HPDE6-E6E7 (cell line): ENCODE measurements around the gene ADAMTSL3.
"Not testable (repeated sequence)": the region's sequence is repeated elsewhere in the genome, so short reads cannot be mapped to it uniquely, and the experiment has no call there.

Experiments
- DNase-seq: peaks from one replicate; pipeline ENCODE4 v3.0.0; 2011; ENCODE audit warnings: missing footprints; ENCODE audit errors: extremely low spot score

The ADAMTSL3 gene

DNA sequence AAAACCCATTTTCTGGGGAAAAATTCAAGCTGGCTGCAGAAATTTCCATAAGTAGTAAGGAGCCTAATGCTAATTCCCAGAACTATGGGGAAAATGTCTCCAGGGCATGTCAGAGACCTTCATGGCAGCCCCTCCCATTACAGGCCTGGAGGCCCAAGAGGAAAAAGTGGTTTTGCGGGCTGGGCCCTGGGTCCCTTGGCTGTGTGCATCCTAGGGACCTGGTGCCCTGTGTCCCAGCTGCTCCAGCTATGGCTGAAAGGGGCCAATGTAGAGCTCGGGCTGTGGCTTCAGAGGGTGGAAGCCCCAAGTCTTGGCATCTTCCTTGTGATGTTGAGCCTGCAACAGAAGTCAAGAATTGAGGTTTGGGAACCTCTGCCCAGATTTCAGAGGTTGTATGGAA, 48.4 kb downstream of the ADAMTSL3 start:
- not testable (repeated sequence) for DNase-seq

DNA sequence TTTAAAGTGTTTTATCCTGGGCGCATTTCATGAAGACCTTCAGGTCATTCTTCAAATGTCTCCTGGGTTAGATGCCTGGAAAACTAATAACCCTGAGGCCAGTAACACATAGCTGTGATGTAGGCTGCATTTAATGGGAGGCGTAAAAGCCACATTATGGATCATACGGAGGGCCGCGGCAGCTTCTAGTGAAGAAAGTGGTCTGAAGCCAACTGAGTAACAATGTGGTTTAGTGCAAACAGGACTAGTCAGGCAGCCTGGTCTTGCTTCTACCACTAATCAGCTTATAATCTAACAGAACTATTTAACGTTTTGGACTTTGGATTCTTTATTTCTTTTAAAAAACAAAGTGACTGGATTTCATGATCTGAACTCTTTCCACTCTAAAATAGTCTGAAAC, 54.4 kb downstream of the ADAMTSL3 start:
- DNase-seq, result no peak

DNA sequence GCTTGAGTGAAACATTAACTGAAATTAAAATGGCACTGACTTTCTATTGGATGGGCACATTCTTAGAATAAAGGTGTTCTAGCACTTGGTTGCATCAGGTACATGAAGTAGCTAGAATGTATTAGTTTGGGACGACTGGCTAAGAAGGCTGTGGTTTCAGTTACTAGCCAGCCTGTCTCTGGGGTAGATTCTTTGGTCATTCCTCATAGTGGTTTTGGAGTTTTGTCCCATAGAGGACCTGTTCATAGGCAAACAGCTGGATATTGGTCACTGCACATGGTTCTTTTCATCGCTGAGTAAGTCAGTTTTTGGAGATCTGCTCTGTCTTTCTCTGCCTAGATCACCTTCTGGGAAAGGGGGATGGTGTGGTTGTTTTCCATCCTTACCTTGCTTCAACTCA, 55.3 kb downstream of the ADAMTSL3 start:
- no peak for DNase-seq

DNA sequence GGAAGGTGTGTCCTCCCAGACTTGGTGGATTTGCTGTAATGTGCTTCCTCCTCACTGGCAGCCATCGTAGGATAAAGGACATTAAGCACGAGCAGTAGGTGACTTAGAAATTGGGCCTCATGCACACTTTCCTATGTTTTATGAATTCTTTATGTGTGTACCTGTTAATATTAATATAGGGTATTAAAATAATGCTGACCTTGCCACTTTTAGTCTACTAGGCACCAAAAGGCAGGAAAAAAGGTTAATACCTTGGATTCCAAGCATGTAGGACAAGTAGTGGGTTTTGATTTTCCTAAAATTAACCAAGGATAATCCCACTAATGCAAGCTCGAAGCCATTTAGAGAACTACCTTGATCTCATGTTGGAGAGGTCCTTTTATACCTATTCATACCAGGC, 55.9 kb downstream of the ADAMTSL3 start:
- DNase-seq, result no peak

DNA sequence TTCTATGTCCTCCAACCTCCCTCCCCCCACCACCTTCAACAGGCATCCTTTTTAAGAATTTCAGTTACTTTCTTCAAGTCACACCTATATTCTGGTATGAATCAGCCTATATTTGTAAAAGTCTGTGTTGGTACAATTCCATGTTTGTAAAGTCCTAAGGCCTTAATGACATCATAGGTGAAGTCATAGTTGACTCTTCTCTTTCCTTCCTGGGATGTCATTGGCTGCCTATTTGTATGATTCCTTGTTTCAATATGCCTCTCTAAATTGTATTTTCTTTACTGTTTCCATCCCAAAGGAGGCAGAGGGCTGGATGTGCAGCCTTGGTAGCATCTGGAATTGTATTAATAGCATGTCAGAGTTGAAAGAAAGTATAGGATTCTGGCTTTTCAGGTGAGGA, 56.5 kb downstream of the ADAMTSL3 start:
- DNase-seq, result no peak

DNA sequence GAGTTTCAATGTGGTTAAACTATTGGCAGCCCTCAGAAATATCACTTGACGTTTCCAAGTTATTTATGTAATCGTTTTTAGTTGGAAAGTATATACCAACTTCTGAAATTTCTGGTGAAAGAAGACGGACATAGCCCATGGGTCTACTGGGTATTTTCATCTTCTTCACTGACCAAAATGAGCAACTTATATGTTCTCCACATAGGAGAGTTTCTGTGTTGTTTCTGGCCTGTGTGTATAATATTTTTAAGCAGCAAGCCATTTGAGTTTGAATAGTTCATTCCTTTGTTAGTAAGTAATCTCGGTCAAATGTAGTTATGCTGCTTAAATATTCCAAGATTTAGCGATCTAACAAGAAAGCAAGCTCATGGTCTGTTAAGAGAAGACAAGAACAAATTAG, 57.3 kb downstream of the ADAMTSL3 start:
- DNase-seq, result no peak

DNA sequence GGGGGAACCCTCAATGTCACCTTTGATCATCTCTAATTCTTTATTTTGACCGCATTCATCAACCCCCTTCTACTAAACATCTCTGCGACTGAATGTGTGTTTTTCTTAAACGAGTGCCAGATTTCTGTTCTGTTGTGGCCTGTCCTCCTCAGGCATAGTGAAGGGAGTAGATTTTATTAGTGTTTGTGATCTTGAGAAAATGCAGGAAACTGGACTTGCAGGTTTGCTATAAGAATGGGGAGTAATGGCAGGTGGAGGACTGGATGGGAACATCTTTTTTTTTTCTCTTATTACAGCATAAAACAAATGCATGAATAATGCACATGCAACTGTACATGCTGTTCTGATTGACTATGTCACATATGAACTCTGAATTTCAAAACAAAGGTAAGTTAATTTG, 59.3 kb downstream of the ADAMTSL3 start:
- DNase-seq, result no peak

DNA sequence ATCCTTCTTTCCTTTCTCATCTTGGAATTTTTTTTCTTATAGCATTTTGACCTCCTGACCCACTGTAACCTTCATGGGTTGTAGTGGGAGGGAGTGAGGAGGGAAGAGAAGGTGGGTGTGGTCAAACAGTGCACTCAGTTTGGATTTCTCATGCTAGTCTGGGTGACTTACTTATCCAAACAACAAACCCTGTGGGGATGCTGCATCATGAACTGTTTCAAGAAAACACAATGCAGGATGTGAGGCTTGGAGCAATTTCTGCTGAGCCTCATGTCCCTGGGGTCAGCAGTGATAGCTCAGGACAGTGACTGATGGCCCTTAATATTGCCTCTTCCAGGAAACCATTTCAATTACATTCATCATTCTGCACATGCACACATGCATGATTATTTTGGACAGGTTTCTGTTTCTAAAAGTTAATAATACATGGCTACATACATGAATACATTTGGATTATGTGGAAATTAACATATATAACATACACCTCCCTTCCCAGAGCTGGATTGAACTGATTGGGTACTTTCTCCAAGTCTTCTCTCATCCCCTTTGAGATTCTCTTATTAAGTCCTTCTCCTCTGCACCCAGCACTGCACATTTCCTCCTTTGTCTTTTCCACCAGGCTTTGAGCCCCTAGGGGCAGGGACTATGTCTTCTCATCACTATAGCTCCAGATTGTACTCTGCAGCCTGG, 61.2 kb downstream of the ADAMTSL3 start:
- DNase-seq, result no peak

DNA sequence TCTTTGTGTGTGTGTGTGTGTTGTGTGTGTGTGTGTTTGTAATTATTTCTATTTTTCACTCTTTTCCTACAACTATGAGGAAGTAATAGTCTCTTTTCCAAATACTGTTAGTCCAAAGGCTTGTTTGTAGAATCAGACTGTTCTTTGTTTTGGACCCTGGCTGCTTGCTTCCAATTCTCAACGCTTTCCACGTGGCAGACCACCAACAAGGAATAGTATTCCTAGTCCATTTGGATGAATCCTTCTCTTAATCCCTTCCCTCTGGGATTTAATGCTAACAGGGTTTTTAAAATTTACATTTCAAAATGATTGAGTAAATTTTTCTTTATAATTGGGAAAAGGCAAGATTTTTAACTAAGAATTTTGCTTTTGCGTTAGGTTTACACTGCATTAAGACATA, 62.7 kb downstream of the ADAMTSL3 start:
- no peak for DNase-seq

DNA sequence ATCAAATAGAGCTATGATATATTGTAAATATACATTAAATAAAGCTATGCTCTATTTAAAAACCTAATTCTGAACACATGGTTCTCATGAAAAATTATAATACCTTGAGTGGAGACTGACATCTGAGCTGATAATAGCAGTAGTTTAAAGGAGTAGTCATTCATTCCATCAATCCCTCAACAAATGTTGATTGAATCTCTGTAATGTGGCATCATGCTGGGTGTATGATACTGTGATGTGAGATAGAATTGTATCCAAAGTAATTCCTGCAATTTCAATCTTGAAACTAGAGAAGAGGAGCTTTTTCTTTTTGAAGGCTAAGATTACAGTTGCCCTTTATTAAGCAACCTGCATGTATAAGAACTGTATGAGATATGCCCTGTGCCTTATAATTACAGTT, 63.1 kb downstream of the ADAMTSL3 start:
- DNase-seq, result no peak

DNA sequence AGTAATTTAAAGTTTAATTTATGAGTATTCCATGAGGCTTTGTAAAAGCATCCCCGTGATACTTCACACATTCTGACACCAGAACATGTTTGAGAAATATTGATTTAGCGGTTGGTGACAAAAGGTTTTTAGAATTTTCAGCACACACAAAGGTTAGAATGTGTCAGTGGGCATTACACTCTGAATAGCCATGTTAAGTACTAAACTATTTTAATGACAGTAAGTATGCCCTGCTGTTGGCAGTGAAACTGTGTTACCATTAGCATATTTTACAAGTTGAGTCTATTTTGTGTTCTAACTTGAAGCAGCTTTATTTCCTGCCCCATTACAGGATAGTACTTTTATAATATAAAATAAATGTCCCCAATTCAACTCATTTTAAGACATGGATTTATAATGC, 66.5 kb downstream of the ADAMTSL3 start:
- DNase-seq, result no peak

DNA sequence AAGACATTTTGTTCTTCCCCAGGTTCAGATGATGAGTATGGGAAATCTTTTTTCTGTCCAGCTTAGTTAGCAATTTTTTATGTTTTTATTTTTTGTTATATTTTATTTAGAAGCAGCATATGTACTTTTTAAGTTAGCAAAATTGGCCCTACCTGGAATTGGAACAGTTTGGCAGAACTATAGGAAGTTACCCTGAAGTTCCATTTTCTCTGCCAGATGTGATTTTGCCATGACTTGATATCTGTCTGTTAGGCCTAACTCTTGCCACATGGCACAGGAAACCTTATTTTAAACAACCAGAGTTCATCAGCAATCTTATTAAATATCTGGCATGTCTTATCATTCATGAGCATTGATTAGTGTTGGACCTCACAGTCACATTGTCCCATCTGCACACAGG, 67.1 kb downstream of the ADAMTSL3 start:
- no peak for DNase-seq

DNA sequence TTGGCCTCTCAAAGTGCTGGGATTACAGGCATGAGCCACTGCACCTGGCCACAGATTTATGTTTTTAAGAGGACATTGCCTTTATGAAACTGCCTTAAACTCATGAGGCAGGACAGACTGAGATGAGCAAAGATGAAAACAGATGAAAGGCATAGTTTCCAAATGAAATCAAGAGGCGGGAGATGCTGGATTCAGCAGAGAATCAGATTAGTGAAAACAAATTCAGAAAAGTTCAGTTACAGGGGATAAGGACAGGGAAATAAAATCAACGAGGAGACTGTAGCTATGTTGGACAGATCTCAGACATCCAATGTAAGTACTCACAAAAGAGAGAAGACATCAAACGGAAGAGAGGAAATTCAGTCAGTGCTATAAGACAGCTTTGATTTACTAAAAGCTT, 68.1 kb downstream of the ADAMTSL3 start:
- no peak for DNase-seq

DNA sequence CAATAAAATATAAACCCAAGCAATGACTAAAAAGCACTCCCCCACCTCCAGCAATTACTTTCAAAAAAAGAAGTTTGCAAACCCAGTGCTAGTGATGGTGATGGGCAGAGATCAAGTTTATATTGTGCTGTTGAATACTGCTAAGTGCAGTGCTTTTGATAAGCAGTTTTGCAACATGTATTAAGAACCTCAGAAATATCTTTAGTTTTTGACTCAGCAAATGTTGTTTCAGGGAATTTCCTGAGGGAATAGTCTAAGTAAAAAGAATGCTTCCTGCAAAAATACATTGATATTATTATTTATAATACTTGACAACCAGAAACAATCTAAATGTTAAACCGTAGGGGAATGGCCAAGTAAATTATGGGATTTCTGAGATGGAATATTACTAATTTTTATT, 69.3 kb downstream of the ADAMTSL3 start:
- DNase-seq, result no peak

DNA sequence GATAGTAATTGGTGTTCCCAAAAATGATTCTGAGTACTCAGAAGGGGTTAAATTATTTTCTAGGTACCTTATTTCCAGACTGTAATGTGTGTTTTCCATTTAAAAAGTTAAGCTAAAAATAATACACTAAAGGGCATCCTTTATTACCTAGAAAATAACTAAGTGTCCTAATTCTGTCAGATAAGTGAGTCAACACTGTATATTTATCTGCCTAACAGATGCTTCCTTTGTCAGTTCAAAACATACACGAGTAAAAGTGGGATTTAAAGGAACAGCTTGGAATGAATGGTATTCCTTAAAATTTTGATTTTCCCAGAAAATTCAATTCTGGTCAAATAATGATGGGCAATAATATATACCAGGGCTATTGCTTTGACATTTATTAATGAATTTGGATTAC, 78.3 kb downstream of the ADAMTSL3 start:
- DNase-seq, result no peak

DNA sequence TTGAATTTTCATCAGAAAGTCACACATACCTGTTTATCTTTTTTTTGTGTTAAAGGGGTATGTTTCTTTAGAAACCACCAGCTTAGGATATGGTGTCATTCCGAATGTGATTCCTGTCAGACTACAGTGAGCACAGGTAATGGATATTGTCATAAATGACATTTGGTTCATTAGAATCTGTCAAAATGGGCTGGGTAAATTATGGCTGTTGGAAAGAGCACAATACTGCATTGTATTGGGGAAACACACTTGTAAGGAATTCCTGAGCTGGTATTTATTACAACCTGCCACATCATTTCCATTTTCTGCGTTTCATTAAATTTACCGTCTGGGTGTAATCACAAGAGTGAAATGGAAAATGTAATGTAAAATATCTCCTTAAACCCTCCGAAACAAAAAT, 78.8 kb downstream of the ADAMTSL3 start:
- DNase-seq, result no peak

DNA sequence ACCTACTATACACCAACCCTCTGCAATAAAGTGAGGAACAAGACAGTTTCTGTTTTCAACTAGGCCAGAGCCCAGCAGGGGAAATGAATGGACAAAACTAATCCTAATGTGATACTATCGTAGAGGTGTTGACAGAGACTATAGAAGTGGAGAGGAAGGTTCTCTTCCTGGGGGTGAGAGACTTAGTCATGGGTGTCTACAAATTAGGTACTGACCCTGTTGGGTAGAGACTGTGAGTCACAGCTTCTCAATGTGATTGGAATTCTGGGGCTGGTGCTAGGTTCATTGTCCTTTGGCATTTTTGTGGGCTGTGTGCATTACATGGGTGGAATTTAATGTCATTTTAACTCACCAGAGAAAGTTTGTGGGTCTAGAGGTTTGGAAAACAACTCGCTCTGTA, 79.3 kb downstream of the ADAMTSL3 start:
- DNase-seq, result peak; percentile 62

DNA sequence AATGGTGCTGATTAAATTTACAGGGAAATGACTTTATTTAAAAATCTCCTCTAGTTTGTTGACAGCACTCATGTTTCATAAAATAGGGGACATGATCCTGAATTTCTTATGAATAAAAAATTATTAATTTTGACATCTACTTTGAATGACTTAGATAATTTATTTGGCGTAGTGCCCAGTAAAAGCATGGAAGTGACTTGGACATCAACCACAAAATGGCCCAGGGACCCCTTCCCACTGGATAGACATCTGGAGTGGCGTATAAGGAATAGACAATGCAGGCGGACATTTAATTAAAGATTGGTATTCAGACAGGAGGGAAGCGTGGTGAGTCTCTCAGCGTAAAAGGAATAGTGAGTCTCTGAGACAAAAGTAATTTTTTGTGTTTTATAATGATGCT, 79.8 kb downstream of the ADAMTSL3 start:
- DNase-seq, result no peak

DNA sequence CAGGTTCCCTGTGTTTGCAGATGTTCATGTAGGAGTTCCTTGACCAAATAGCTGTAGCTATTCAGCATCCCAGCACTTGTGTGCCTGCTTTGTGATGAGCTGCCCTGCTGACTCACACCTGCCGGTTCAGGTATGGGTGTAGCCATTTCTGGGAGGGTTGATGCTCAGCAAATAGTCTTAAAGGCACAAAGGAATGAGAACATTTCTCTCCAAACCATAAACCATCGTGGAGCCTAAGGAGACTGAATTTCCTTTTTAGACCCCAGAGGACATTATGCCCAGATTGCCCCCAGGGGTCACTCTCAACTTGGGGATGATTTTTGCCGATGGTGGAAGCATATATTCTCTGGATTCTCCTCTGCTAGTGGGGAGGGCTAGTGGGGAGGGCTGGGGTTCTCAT, 80.6 kb downstream of the ADAMTSL3 start:
- DNase-seq, result peak; percentile 69

DNA sequence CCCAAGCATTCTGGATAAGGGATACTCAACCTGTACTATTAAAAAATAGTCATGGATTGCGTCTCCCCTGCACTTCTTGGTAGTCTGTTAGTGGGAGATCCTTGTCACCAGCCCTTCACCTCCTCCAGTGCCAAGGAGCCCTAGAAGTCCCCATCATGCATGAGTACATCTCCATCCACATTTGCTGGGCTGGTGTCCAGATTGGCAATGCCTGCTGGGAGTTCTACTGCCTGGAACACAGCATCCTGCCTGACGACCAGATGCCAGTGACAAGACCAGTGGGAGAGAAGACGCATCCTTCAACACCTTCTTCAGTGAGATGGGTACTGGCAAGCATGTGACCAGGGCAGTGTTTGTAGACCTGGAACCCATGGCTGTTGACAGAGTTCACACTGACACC, 85.7 kb downstream of the ADAMTSL3 start:
- no peak for DNase-seq

DNA sequence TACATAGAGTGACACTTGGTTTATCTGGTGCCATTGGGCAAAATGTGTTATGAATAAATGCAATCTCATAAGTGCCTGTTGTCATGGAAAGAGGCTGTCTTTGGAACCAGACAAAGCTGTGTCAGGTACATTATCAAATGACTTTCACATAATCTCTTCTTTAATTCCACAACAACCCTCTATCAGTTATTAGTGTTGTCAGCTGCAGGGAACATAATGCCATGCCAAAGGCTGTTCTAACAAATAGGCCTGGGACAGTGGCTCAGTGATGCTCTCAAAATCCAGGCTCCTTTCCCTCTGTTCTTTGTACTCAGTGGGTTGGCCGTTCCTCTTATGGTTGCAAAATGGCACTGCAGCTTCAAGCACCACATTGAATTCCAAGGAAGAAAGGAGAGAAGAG, 91.8 kb downstream of the ADAMTSL3 start:
- DNase-seq, result no peak

DNA sequence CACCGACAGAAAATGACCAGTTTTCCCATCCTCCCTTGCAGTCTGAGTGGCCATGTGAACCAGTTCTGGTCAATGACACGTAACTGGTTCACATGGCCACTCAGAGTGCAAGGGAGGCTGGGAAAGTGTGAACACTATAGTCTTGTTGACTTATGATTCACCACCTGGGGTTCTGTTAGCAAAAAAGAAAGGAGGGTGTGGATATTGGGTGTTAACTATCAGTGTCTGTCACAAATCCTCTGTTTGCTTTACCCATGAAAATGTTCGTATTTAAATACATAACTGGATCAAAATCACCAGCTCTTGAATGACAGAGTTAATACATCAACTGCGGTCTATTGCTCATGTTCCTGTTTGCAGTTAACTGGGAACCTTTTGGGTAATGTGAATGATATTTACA, 92.3 kb downstream of the ADAMTSL3 start:
- no peak for DNase-seq

DNA sequence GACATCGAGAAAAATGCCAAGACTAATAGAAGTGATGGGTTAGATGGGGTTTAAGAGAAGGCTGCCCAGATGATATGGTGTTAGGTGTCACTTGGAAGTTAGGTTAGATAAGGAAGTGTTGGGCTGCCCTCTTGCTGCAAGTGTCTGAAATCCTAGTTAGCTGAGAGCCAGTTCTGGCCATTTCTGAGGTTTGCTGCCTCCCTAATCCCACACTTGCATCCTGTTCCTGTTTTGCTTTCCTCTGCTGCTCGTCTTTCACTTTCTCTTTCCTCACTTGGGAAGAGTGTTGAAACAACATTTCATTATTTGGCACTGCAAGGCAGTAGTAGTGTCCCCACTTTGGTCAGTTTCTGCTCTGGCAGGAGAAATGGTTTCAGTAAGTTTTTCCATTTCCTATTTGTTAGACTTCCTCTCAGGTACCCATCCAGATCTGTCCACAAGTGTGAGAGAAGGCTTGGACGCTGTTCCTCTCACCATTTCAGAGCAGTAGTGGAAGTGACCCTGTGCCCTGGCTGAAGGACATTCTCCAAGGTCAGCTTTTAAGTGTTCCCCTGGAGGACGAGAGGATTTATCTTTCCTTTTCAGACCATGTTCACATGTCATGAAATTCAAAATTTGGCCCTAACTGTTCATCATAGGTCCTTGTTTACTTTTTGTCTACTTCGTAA, 93.3 kb downstream of the ADAMTSL3 start:
- peak; percentile 54 for DNase-seq

DNA sequence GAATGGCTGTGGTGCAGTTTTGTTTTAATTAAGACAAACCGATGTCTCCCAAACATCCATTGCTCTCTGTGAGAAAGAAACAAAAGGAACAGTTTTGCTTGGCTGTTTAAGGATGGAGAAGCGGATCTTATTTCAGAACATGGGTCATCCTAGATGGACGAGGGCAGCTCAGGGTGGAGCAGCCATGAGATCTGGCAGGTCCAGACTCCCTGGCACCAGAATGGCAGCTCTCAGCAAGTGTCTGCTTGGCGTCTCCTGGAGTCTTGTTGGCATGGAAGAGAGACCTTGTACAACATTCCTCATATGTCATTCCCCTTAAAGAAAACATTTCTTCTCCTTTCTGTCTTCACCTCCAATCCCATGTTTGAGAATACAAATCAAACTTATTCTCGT, 93.8 kb downstream of the ADAMTSL3 start:
- no peak for DNase-seq
